Peyer's patch (tissue), 4 donors: ENCODE measurements around the gene ZNF726.

Source experiments
- CTCF ChIP-seq, 6 experiments: fragments of 450-650 bp in 4 of 6; fragments of 200-600 bp in 2 of 6; sonication (generic) in 1 of 6; IDR thresholded peaks; one replicate each; pipeline ENCODE4 v1.5.1; 2017 to 2019; ENCODE audit warnings: antibody characterized with exemption in 6 of 6, mild to moderate bottlenecking in 3 of 6, moderate library complexity in 1 of 6
- POLR2A ChIP-seq, 2 donors: fragments of 450-650 bp; IDR thresholded peaks; one replicate each; pipeline ENCODE4 v1.5.1; 2017; ENCODE audit warnings: antibody characterized with exemption in 2 of 2, mild to moderate bottlenecking in 2 of 2, moderate library complexity in 2 of 2

DNA sequence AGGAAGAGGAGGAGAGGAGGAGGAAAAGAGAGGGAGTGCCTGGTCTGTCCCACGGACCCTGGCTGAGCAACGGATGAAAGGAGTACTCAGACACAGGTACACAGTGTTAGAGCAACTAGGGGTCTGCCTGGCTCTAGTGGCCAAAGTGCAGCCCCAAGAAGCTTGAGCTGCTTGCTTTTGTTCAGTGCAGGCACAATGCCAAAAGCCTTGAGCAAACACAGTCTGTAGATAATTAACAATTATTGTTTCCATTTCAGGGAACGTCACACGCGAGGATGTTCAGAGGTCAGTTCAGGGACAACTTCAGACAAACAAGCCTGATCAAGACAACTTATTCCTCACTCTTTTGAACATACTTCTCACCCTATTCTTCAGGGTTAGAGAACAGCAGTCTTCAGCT is 32.2 kb upstream of the ZNF726 start:
- TF ChIP-seq CTCF (IDR thresholded peaks at IDR 0.05) (no peak), POLR2A (IDR thresholded peaks at IDR 0.05) (no peak)
